NCI-H524 treated with DMSO at 0.1 percent for 48 hours (cell line): ENCODE measurements around the gene SIRT3.

Experiments
- DNase-seq: peaks from one replicate; lab custom pipeline; 2025; lab: John Stamatoyannopoulos, UW

Gene SIRT3

GRCh38 chr11:235997-236773 is at the start of gene SIRT3:
TSS of gene SIRT3 (minus strand) at chr11:236342. CDS start at chr11:236328, 14 bp downstream.
- peak; percentile 1 for DNase-seq

DNA sequence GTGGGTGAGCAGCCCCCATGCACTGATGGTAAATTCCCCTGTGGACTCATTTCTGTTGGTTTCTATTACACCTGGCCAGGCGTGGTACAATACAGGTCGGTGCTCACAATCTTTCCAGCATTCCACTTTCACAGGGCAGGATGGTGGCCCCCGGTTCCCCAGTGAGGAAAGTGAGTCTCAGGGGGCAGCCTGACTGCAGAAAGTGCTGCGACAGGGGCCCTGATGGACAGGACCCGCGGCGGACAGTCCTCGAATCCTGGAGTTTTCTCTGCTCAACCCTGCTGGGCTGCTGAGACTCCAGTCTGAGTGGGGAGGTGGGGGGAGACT is 49.7 kb upstream of the SIRT3 start:
- no peak for DNase-seq

GRCh38 chr11:285021-285893 is 49.1 kb upstream of the SIRT3 start:
- DNase-seq, result no peak

DNA sequence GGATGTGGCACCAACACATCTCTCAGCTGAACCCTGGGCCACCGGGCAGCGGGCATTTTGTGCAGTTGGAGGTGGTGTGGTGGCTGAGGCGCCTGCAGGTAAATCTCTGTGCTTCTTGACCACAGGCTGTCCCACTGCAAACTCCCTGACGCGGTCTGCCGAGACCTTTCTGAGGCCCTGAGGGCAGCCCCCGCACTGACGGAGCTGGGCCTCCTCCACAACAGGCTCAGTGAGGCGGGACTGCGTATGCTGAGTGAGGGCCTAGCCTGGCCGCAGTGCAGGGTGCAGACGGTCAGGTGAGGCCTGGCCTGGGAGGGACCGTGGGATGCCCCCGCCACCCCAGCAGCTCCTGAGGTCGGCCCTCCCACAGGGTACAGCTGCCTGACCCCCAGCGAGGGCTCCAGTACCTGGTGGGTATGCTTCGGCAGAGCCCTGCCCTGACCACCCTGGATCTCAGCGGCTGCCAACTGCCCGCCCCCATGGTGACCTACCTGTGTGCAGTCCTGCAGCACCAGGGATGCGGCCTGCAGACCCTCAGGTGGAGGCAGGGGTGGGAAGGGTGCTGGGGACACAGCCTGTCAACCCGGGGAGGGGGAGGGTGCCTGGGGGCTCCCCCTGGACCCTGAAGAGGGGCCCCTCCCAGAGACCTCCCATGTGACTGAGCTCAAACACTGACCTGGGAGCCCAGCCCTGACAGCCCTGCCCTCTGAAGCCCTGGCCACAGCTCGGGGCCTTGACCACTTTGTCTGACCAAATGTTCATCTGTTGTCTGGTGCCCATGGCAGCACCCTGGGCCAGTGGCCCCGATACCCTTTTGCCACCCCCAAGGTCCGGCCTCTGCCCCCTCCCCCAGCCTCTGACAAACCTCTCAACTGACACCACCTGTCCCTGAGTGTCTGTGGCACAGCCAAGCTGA is 48.2 kb upstream of the SIRT3 start:
- DNase-seq, result no peak

- no peak for DNase-seq
Measured at GRCh38 chr11:283405-284104, 47.4 kb upstream of the SIRT3 start.

DNA sequence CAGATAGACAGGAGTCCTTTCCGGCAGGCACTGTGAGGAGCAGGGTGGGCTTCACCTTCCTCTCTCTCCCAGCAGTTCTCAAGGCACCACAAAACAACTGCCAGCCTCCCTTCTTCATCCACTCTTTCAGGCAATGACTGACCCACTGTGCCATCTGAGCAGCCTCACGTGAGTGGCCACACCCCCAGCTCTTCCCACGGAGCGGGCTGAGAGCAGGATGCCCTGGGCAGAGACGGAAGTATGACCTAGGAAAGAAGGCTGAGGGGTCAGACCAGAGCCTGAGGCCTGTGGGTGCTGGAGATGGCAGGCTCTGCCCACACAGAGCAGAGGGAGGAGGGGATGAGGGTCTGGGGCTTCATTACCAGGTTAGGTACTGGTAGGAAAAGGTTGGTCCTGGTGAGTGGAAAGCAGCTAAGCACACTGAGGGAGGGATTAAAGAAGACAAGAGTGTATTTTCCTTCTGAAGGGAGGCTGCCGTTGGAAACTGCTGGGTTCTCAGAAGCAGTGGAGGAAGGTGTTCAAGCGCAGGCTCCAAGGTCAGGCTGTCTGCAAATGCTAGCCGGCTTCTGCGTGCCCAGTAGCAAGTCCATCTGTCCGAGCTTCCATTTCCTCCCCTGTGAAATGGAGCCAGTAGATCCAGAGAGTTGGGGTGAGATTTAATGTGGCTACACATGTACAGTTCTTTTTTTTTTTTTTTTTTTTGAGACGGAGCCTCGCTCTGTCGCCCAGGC is 46.7 kb upstream of the SIRT3 start:
- no peak for DNase-seq

DNA sequence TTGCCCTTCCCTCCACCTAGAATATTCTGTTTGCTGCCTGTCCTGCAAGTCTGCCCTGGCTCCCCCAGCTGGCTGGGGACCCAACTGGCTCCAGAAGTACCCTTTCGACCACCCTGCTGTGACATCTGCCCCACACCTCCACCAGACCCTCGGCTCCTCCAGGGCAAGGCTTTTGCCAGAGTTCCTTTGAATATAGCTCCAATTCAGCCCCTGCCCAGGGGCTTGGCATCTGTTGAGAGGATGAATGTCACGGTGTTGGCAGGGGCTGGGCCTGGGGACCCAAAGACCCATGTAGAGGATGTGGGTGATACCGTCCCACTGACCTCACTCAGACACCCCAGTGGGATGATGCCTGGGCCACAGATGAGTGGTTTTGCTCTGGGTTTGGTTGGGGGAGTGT is 46.0 kb upstream of the SIRT3 start:
- DNase-seq, result no peak

GRCh38 chr11:281486-282161 is 45.5 kb upstream of the SIRT3 start:
- DNase-seq, result no peak

GRCh38 chr11:280706-281485 is 44.8 kb upstream of the SIRT3 start:
- no peak for DNase-seq

DNA sequence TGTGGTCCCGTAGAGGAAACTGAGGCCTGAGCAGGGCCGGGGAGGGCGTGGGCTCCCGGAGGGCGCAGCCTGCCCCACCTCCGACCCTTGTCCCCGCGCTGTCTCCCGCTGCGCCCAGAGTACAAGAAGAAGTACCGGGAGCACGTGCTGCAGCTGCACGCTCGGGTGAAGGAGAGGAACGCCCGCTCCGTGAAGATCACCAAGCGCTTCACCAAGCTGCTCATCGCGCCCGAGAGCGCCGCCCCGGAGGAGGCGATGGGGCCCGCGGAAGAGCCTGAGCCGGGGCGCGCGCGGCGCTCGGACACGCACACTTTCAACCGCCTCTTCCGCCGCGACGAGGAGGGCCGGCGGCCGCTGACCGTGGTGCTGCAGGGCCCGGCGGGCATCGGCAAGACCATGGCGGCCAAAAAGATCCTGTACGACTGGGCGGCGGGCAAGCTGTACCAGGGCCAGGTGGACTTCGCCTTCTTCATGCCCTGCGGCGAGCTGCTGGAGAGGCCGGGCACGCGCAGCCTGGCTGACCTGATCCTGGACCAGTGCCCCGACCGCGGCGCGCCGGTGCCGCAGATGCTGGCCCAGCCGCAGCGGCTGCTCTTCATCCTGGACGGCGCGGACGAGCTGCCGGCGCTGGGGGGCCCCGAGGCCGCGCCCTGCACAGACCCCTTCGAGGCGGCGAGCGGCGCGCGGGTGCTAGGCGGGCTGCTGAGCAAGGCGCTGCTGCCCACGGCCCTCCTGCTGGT is 44.0 kb upstream of the SIRT3 start:
- no peak for DNase-seq

DNA sequence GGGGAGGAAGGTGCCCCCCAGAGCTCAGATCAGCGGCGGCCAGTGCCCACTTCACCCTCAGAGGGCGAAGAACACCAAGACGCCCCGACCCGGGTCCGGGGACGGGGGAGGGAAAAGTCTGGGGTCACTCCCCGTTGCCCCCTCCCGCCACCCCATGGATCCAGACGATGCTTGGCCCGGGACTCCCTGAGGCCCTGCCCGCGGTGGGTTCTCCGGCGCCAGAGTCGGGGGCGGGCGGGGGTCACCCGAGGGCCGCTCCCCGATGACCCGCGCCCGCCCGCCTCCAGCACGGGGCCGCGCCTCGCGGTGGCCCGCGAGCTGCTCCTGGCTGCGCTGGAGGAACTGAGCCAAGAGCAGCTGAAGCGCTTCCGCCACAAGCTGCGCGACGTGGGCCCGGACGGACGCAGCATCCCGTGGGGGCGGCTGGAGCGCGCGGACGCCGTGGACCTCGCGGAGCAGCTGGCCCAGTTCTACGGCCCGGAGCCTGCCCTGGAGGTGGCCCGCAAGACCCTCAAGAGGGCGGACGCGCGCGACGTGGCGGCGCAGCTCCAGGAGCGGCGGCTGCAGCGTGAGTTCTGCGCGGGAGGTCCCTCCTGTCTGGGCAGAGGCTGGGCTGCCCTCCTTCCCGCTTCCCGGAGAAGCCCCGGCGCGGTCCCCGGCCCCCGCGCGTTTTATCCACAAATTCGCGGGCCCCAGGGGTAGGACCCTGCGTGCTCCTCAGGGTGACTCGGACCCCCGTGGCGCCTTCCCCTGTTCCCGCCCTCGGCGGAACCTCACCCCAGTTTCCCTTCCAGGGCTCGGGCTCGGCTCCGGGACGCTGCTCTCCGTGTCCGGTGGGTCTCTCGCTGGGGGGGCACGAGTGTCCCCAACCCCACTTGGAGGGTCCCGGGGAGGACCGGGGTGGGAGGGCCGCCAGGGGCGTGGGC is 43.2 kb upstream of the SIRT3 start:
- DNase-seq, result no peak

GRCh38 chr11:278001-278951 is 42.1 kb upstream of the SIRT3 start, which contains the start of gene NLRP6:
TSS of gene NLRP6 (plus strand) at chr11:278407. CDS start at chr11:278570, 163 bp downstream.
- no peak for DNase-seq

DNA sequence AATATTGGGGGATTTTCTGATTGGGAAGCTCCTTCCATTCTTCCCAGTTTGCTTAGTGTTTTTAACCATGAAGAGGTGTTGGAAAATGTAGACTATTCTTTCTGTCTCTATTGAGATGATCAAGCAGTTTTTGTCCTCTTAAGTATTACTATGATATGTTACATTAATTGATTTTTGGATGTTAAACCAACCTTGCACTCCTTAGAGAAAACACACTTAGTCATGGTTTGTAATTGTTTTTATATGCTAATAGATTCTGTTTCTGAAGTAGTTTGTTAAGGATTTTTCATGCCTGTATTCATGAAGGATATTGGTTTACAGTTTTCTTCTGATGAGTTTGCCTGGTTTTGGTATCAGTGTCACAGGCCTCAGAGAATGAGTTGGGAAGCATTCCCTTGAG is 40.1 kb upstream of the SIRT3 start:
- DNase-seq, result no peak

DNA sequence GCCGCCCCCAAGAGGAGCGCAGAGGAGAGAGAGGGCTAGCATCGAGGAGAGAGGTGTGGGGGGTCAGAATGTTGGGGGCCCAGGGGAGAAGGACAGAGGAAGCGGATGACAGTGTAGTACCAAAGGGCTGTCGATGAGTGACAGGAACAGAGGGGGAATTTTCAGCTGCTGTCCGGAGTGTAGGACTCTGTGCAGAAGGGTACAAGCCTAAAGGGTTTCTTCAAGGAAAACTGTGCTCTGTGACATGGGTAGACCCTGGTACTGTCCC is 36.7 kb upstream of the SIRT3 start:
- no peak for DNase-seq

DNA sequence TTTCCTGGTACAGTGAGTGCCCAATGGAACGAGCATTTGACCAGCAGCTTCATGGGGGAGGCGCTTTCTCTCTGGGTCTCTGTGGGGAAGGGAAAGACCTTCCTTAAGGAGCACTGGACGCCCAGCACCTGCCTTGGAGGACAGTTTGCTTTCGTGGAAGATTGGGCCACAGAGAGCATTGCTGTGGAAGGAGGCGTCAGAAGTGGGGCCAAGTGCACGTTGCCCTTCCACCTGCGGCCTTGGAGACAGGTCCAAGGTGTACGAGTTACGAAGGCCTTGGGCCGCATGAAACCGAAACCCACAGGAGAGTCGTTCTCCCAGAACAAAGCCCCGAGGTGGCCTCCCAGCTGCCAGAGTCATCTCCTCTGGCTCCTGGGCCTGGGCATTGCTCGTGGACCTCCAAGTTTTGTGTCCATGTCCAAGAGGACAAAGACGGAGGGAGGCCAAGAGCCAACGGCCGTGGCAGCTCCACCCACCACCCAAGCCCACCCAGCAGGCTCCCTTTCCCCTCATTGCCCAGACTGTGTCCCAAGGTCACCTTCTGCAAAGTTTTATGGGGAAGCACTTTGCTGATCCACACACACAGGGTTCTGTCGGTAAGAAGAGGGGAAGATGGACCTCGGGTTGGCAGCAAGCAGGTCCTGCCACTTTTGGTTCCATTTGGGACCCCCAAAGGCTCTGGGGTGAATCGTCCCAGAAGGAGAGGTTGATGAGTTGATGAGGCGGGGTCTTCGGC is 36.2 kb upstream of the SIRT3 start:
- DNase-seq, result no peak

GRCh38 chr11:271319-271715 is 35.2 kb upstream of the SIRT3 start:
- DNase-seq, result no peak
